Neural cell (in vitro differentiated cells): ENCODE data around the gene XK. TPM values are rescaled to one million over a fixed set of nuclear protein-coding genes. Genes with fewer than 3 reads are reported as not detected.

Experiments
- H2AFZ ChIP-seq: fragments of 200-600, 300-800 bp; sonication (generic), shearing (Covaris generic); 2 replicates; pipeline ENCODE4 v1.6.0; 2014; ENCODE audit warnings: low read depth, mild to moderate bottlenecking, antibody characterized with exemption, low read length, moderate library complexity
- H3F3A ChIP-seq: fragments of 200-600 bp; shearing (Covaris generic); 2 replicates; pipeline ENCODE4 v1.6.1; 2016; ENCODE audit warnings: mild to moderate bottlenecking, moderate library complexity, mixed read lengths, antibody characterized with exemption, low read length; ENCODE audit not compliant: insufficient read depth, poor library complexity, severe bottlenecking
- H3K27ac ChIP-seq: fragments of 200-600, 300-800 bp; sonication (generic), shearing (Covaris generic); 2 replicates; pipeline ENCODE4 v1.5.1; 2014; ENCODE audit warnings: mild to moderate bottlenecking, low read length, moderate library complexity
- H3K27me3 ChIP-seq: fragments of 300-800, 200-600 bp; sonication (generic), shearing (Covaris generic); 2 replicates; pipeline ENCODE4 v1.6.0; 2014; ENCODE audit warnings: mild to moderate bottlenecking, low read depth, low read length, moderate library complexity; ENCODE audit not compliant: insufficient read depth
- H3K36me3 ChIP-seq: fragments of 300-800, 200-600 bp; sonication (generic), shearing (Covaris generic); 2 replicates; pipeline ENCODE4 v1.5.1; 2014; ENCODE audit warnings: mild to moderate bottlenecking, antibody characterized with exemption, low read length, moderate library complexity; ENCODE audit not compliant: insufficient read depth
- H3K4me2 ChIP-seq: fragments of 300-800, 200-600 bp; sonication (generic), shearing (Covaris generic); 2 replicates; pipeline ENCODE4 v1.6.0; 2014; ENCODE audit warnings: mild to moderate bottlenecking, low read length
- H3K4me3 ChIP-seq: fragments of 300-800, 200-600 bp; sonication (generic), shearing (Covaris generic); 2 replicates; pipeline ENCODE4 v1.5.1; 2014; ENCODE audit warnings: mild to moderate bottlenecking, low read length, moderate library complexity
- H3K79me2 ChIP-seq: fragments of 200-600 bp; shearing (Covaris generic); replicated peaks from 2 replicates; pipeline ENCODE4 v1.6.0; 2014; ENCODE audit warnings: mild to moderate bottlenecking, low read length, moderate library complexity; ENCODE audit not compliant: insufficient read depth
- H3K9ac ChIP-seq: fragments of 300-800, 200-600 bp; sonication (generic), shearing (Covaris generic); 2 replicates; pipeline ENCODE4 v1.6.1; 2016; ENCODE audit warnings: mild to moderate bottlenecking, low read length, mixed read lengths
- H3K9me2 ChIP-seq: fragments of 200-600 bp; shearing (Covaris generic); 2 replicates; pipeline ENCODE4 v1.6.1; 2016; ENCODE audit warnings: mild to moderate bottlenecking, low read length, mixed read lengths; ENCODE audit not compliant: insufficient read depth
- H3K9me3 ChIP-seq: fragments of 200-600, 300-800 bp; sonication (generic), shearing (Covaris generic); 2 replicates; pipeline ENCODE4 v1.6.1; 2016; ENCODE audit warnings: mild to moderate bottlenecking, mixed run types, low read length, moderate library complexity, mixed read lengths
- H4K20me1 ChIP-seq: fragments of 200-600 bp; shearing (Covaris generic); 2 replicates; pipeline ENCODE4 v1.6.1; 2016; ENCODE audit warnings: mild to moderate bottlenecking, mixed run types; ENCODE audit not compliant: insufficient read depth
- EP300 ChIP-seq: fragments of 450-650 bp; conservative IDR thresholded peaks from 2 replicates; pipeline ENCODE4 v1.6.1; 2014; ENCODE audit warnings: antibody characterized with exemption, mild to moderate bottlenecking, moderate library complexity; ENCODE audit not compliant: poor library complexity, severe bottlenecking
- EZH2 ChIP-seq: fragments of 200-600, 300-800 bp; shearing (Covaris generic), sonication (generic); IDR thresholded peaks from 2 replicates; pipeline ENCODE4 v1.6.1; 2014; ENCODE audit warnings: antibody characterized with exemption, low read length, borderline replicate concordance, mild to moderate bottlenecking; ENCODE audit not compliant: insufficient read depth, poor library complexity, severe bottlenecking
- MXI1 ChIP-seq: fragments of 450-650 bp; conservative IDR thresholded peaks from 2 replicates; pipeline ENCODE4 v1.6.1; 2014; ENCODE audit warnings: antibody characterized with exemption, mild to moderate bottlenecking; ENCODE audit not compliant: poor library complexity, severe bottlenecking
- POLR2AphosphoS5 ChIP-seq: IDR thresholded peaks from 2 replicates; pipeline ENCODE4 v1.6.1; 2012
- RAD21 ChIP-seq: fragments of 450-650 bp; conservative IDR thresholded peaks from 2 replicates; pipeline ENCODE4 v1.6.1; 2014; ENCODE audit warnings: antibody characterized with exemption, mild to moderate bottlenecking, moderate library complexity
- SMC3 ChIP-seq: fragments of 450-650 bp; conservative IDR thresholded peaks from 2 replicates; pipeline ENCODE4 v1.6.1; 2014; ENCODE audit warnings: antibody characterized with exemption, mild to moderate bottlenecking, moderate library complexity; ENCODE audit not compliant: poor library complexity
- TAF1 ChIP-seq: IDR thresholded peaks from 2 replicates; pipeline ENCODE4 v1.6.1; 2012; ENCODE audit warnings: low read depth
- polyA plus RNA-seq: library from polyadenylated mRNA; depleted of rRNA; stranded (reverse); fragments of >200 nt; gene quantifications from 2 replicates; pipeline ENCODE4 v1.2.3, GENCODE V29; 2014
- TF ChIP-seq, protein P1 (sequence below): IDR thresholded peaks from 2 replicates; pipeline ENCODE4 v1.6.1; 2012; ENCODE audit warnings: borderline replicate concordance
- TF ChIP-seq, protein P2 (sequence below): fragments of 450-650 bp; IDR thresholded peaks from 2 replicates; pipeline ENCODE4 v1.5.1; 2014; ENCODE audit warnings: antibody characterized with exemption, mild to moderate bottlenecking, moderate library complexity; ENCODE audit not compliant: poor library complexity, severe bottlenecking

XK gene
- polyA plus RNA-seq, 1 donor from 2014 or later: 1.8 TPM

DNA sequence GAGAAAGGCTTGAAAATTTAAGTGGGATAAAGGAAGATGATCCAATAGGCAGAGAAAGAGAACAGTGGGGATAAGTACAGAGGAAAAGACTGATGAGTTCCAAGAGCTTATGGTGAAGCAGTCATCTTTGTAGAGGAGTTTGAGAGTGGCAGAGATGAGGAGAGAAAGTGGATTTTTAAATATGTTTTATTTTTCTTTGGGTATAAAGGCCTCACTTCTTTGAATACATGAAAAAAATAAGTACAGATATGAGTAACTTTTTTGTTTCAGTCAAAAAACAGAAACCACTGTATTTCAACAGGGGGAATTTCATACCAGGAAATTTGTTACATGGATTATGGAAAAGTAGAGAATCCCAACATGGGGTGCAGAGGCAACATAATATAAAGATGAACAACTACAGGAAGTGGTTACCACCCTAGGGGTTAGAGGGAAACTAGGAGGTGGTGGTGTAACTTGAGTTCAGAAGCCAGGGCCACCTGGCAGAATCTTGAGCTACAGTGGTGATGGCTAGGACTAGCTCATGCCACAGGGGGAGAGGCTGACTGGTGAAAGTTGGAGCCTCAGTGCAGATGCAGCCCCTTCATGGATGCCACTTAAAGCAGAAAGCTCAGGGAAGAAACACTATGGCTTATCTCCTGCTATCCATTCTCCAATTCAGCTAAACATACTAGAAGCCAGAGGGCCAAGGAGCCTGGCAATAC is 90.8 kb downstream of the XK start:
- Histone ChIP-seq H3K4me2 (no peak overlapping the region), H2AFZ (no peak overlapping the region), H3K9me3 (no peaks in the 10 kb centered on the region)

GRCh38 chrX:37776987-37777325 is 91.4 kb downstream of the XK start:
- H3F3A ChIP-seq: no peaks in the 10 kb centered on the region
- H3K4me3 ChIP-seq: no peak overlapping the region
- H3K36me3 ChIP-seq: no peaks in the 10 kb centered on the region
- no peaks in the 10 kb centered on the region for H3K9me3 ChIP-seq
- no peak overlapping the region for H3K9ac ChIP-seq
- no peaks in the 10 kb centered on the region for H4K20me1 ChIP-seq
- H3K9me2 ChIP-seq: no peaks in the 10 kb centered on the region
- H3K27ac ChIP-seq: no peak overlapping the region
- no peak overlapping the region for H3K4me2 ChIP-seq
- TF ChIP-seq POLR2AphosphoS5: no peak
- TF ChIP-seq RAD21: no peak
- TF ChIP-seq, protein P1, sequence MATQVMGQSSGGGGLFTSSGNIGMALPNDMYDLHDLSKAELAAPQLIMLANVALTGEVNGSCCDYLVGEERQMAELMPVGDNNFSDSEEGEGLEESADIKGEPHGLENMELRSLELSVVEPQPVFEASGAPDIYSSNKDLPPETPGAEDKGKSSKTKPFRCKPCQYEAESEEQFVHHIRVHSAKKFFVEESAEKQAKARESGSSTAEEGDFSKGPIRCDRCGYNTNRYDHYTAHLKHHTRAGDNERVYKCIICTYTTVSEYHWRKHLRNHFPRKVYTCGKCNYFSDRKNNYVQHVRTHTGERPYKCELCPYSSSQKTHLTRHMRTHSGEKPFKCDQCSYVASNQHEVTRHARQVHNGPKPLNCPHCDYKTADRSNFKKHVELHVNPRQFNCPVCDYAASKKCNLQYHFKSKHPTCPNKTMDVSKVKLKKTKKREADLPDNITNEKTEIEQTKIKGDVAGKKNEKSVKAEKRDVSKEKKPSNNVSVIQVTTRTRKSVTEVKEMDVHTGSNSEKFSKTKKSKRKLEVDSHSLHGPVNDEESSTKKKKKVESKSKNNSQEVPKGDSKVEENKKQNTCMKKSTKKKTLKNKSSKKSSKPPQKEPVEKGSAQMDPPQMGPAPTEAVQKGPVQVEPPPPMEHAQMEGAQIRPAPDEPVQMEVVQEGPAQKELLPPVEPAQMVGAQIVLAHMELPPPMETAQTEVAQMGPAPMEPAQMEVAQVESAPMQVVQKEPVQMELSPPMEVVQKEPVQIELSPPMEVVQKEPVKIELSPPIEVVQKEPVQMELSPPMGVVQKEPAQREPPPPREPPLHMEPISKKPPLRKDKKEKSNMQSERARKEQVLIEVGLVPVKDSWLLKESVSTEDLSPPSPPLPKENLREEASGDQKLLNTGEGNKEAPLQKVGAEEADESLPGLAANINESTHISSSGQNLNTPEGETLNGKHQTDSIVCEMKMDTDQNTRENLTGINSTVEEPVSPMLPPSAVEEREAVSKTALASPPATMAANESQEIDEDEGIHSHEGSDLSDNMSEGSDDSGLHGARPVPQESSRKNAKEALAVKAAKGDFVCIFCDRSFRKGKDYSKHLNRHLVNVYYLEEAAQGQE: no peak
- TF ChIP-seq EP300: no peak
- TF ChIP-seq, protein P2, sequence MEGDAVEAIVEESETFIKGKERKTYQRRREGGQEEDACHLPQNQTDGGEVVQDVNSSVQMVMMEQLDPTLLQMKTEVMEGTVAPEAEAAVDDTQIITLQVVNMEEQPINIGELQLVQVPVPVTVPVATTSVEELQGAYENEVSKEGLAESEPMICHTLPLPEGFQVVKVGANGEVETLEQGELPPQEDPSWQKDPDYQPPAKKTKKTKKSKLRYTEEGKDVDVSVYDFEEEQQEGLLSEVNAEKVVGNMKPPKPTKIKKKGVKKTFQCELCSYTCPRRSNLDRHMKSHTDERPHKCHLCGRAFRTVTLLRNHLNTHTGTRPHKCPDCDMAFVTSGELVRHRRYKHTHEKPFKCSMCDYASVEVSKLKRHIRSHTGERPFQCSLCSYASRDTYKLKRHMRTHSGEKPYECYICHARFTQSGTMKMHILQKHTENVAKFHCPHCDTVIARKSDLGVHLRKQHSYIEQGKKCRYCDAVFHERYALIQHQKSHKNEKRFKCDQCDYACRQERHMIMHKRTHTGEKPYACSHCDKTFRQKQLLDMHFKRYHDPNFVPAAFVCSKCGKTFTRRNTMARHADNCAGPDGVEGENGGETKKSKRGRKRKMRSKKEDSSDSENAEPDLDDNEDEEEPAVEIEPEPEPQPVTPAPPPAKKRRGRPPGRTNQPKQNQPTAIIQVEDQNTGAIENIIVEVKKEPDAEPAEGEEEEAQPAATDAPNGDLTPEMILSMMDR: no peak
- TF ChIP-seq MXI1: no peak
- no peak for TF ChIP-seq SMC3
- no peak for TF ChIP-seq TAF1
- TF ChIP-seq EZH2: no peak
- no peak overlapping the region for H2AFZ ChIP-seq
- no peaks in the 10 kb centered on the region for H3K27me3 ChIP-seq
- H3K79me2 ChIP-seq: no peaks in the 10 kb centered on the region

More for the DNA sequence above, 90.8 kb downstream of the XK start:
- TF ChIP-seq EP300: no peak
- TF ChIP-seq, protein P1: no peak
- TF ChIP-seq, protein P2: no peak
- no peak for TF ChIP-seq TAF1
- TF ChIP-seq RAD21: no peak
- TF ChIP-seq SMC3: no peak
- TF ChIP-seq POLR2AphosphoS5: no peak
- TF ChIP-seq MXI1: no peak
- no peak for TF ChIP-seq EZH2
- Histone ChIP-seq H3K9ac (no peak overlapping the region), H3F3A (no peaks in the 10 kb centered on the region), H3K9me2 (no peaks in the 10 kb centered on the region), H3K36me3 (no peaks in the 10 kb centered on the region), H4K20me1 (no peaks in the 10 kb centered on the region), H3K27ac (no peak overlapping the region), H3K4me3 (no peak overlapping the region), H3K79me2 (no peaks in the 10 kb centered on the region), H3K27me3 (no peaks in the 10 kb centered on the region)
